IMR-90 (cell line): ENCODE data around the gene RASSF8. TPM values are rescaled to one million over a fixed set of nuclear protein-coding genes. Genes with fewer than 3 reads are reported as not detected.

Experiments
- ATAC-seq: fragments of 200-7000 bp; cut with Tn5 transposase; 2 replicates; pipeline ENCODE4 v1.9.1; 2020; ENCODE audit warnings: low read depth, mild to moderate bottlenecking, moderate library complexity
- BruUV-seq: library from RNA; stranded (reverse); fragments of 400-500 nt; replicated peaks from 2 replicates; lab custom pipeline; 2021; lab: Mats Ljungman, UMichigan
- CTCF ChIA-PET: fragments of 300-600 bp; formaldehyde crosslinking; extraction: SDS; loops from one replicate; lab custom pipeline; 2021; ENCODE audit warnings: antibody characterized with exemption; lab: Yijun Ruan, JAX
- POLR2A ChIA-PET: fragments of 300-600 bp; sonication (Branson Sonifier 250); formaldehyde crosslinking; loops from one replicate; lab custom pipeline; 2022; ENCODE audit warnings: antibody characterized with exemption; ENCODE audit not compliant: unreplicated experiment; lab: Charles Lee
- DNase-seq: peaks from one replicate; pipeline ENCODE4 v3.0.0; 2013
- H2AFZ ChIP-seq: replicated peaks from 2 replicates; pipeline ENCODE3; 2013; ENCODE audit warnings: low read length, mild to moderate bottlenecking; ENCODE audit not compliant: poor library complexity
- H2AK5ac ChIP-seq: 2 replicates; pipeline ENCODE4 v1.6.1; 2013; ENCODE audit warnings: low read depth, low read length, inconsistent platforms
- H2AK9ac ChIP-seq: replicated peaks from 2 replicates; pipeline ENCODE3; 2013; ENCODE audit warnings: mild to moderate bottlenecking, low read depth, low read length, moderate library complexity; ENCODE audit not compliant: poor library complexity
- H2BK120ac ChIP-seq: 2 replicates; pipeline ENCODE4 v1.6.1; 2013; ENCODE audit warnings: low read depth, low read length, inconsistent platforms
- H2BK15ac ChIP-seq: 3 replicates; pipeline ENCODE4 v1.6.1; 2013; ENCODE audit warnings: low read depth, low read length, inconsistent platforms
- H2BK20ac ChIP-seq: 2 replicates; pipeline ENCODE4 v1.6.1; 2013; ENCODE audit warnings: low read depth, mild to moderate bottlenecking, inconsistent platforms, low read length, moderate library complexity
- H2BK5ac ChIP-seq: 2 replicates; pipeline ENCODE4 v1.6.1; 2013; ENCODE audit warnings: mild to moderate bottlenecking, low read depth, low read length, inconsistent platforms; ENCODE audit not compliant: poor library complexity, severe bottlenecking
- H3K14ac ChIP-seq: replicated peaks from 2 replicates; pipeline ENCODE4 v1.6.1; 2013; ENCODE audit warnings: low read depth, low read length, inconsistent platforms
- H3K18ac ChIP-seq: 2 replicates; pipeline ENCODE4 v1.6.1; 2013; ENCODE audit warnings: low read depth, low read length, control low read depth
- H3K23ac ChIP-seq: 2 replicates; pipeline ENCODE4 v1.6.1; 2013; ENCODE audit warnings: low read depth, low read length, inconsistent platforms
- H3K27ac ChIP-seq: 2 replicates; pipeline ENCODE4 v1.5.1; 2013; ENCODE audit warnings: mild to moderate bottlenecking, control low read depth, low read length; ENCODE audit not compliant: insufficient read depth
- H3K27me3 ChIP-seq: 2 replicates; pipeline ENCODE4 v1.6.1; 2013; ENCODE audit warnings: low read length; ENCODE audit not compliant: control insufficient read depth, insufficient read depth
- H3K36me3 ChIP-seq: 2 replicates; pipeline ENCODE4 v1.6.1; 2013; ENCODE audit warnings: low read length, mixed read lengths; ENCODE audit not compliant: control insufficient read depth, insufficient read depth
- H3K4ac ChIP-seq: 2 replicates; pipeline ENCODE4 v1.6.1; 2013; ENCODE audit warnings: low read depth, low read length, inconsistent platforms
- H3K4me1 ChIP-seq: 2 replicates; pipeline ENCODE4 v1.6.1; 2013; ENCODE audit warnings: low read length, mixed read lengths; ENCODE audit not compliant: control insufficient read depth, insufficient read depth
- H3K4me2 ChIP-seq: 2 replicates; pipeline ENCODE4 v1.6.1; 2013; ENCODE audit warnings: low read depth, mild to moderate bottlenecking, control low read depth, low read length, moderate library complexity
- H3K4me3 ChIP-seq: 2 replicates; pipeline ENCODE4 v1.5.1; 2013; ENCODE audit warnings: low read depth, mild to moderate bottlenecking, control low read depth, low read length, moderate library complexity; ENCODE audit not compliant: insufficient read depth
- H3K56ac ChIP-seq: 2 replicates; pipeline ENCODE4 v1.6.1; 2013; ENCODE audit warnings: low read length, inconsistent platforms; ENCODE audit not compliant: insufficient read depth; ENCODE audit errors: extremely low read depth
- H3K79me1 ChIP-seq, 2 experiments: 2 replicates each; pipeline ENCODE4 v1.6.1; 2013; ENCODE audit warnings: low read length in 2 of 2, inconsistent platforms in 1 of 2, low read depth in 1 of 2
- H3K9ac ChIP-seq: 2 replicates; pipeline ENCODE4 v1.6.1; 2013; ENCODE audit warnings: low read depth, low read length, control low read depth
- H3K9me1 ChIP-seq: 2 replicates; pipeline ENCODE4 v1.6.1; 2013; ENCODE audit warnings: low read length, inconsistent platforms; ENCODE audit not compliant: insufficient read depth
- H3K9me3 ChIP-seq: 2 replicates; pipeline ENCODE4 v1.6.1; 2013; ENCODE audit warnings: low read length; ENCODE audit not compliant: control insufficient read depth, insufficient read depth
- H4K20me1 ChIP-seq: 2 replicates; pipeline ENCODE4 v1.6.1; 2013; ENCODE audit warnings: low read length, inconsistent platforms; ENCODE audit not compliant: insufficient read depth
- H4K5ac ChIP-seq: 2 replicates; pipeline ENCODE4 v1.6.1; 2013; ENCODE audit warnings: mild to moderate bottlenecking, low read depth, low read length, control low read depth
- H4K8ac ChIP-seq, 2 experiments: 2 replicates each; pipeline ENCODE4 v1.6.1; 2013; ENCODE audit warnings: low read depth in 2 of 2, low read length in 2 of 2, control low read depth in 1 of 2, inconsistent platforms in 1 of 2
- H4K91ac ChIP-seq: 2 replicates; pipeline ENCODE4 v1.6.1; 2013; ENCODE audit warnings: low read depth, low read length, inconsistent platforms; ENCODE audit not compliant: insufficient read depth
- BHLHE40 ChIP-seq: fragments of 150-350 bp; IDR thresholded peaks from 2 replicates; pipeline ENCODE4 v1.6.1; 2016; ENCODE audit warnings: mild to moderate bottlenecking, low read depth, low read length
- CEBPB ChIP-seq: IDR thresholded peaks from 2 replicates; pipeline ENCODE4 v1.6.1; 2012; ENCODE audit warnings: low read depth, low read length, improper control_type of control experiment
- FOS ChIP-seq: fragments of 150-350 bp; IDR thresholded peaks from 2 replicates; pipeline ENCODE4 v1.6.1; 2016; ENCODE audit warnings: low read depth, low read length
- MAFK ChIP-seq: IDR thresholded peaks from 2 replicates; pipeline ENCODE4 v1.6.1; 2012; ENCODE audit warnings: low read depth, low read length, improper control_type of control experiment
- MAZ ChIP-seq: IDR thresholded peaks from 2 replicates; pipeline ENCODE4 v1.6.1; 2012; ENCODE audit warnings: low read depth, mild to moderate bottlenecking, low read length, improper control_type of control experiment, moderate library complexity, borderline replicate concordance
- RAD21 ChIP-seq: IDR thresholded peaks from 2 replicates; pipeline ENCODE4 v1.6.1; 2012; ENCODE audit warnings: low read length, improper control_type of control experiment
- WGBS, 2 experiments: methylation state at CpG; one replicate each; pipeline versions ENCODE4 v1.1.5 to v1.1.7; 2013; ENCODE audit warnings: missing lambda C conversion rate in 2 of 2; ENCODE audit not compliant: insufficient read length in 1 of 2; ENCODE audit errors: extremely low coverage in 2 of 2; 5-methylcytosine and 5-hydroxymethylcytosine counted together
- dilution Hi-C: fragments of 300-500 bp; cut with HindIII; formaldehyde crosslinking; loops from one replicate; pipeline ENCODE4 v1.14.3; 2018; ENCODE audit warnings: low sequenced_read_pairs; ENCODE audit not compliant: unreplicated experiment
- in situ Hi-C: fragments of 300-500 bp; cut with MboI; formaldehyde crosslinking; loops from 3 replicates; pipeline ENCODE4 v1.14.3; 2019; ENCODE audit warnings: low sequenced_read_pairs, inconsistent platforms, mixed read lengths
- intact Hi-C: fragments of 100-400 bp; cut with micrococcal nuclease; formaldehyde crosslinking; loops from 2 replicates; pipeline ENCODE4 v1.10.0; 2022
- polyA plus RNA-seq, 3 experiments: library from polyadenylated mRNA; depleted of rRNA; stranded (reverse); fragments of >200 nt; gene quantifications; 2 replicates each; pipeline ENCODE4 v1.2.3, GENCODE V29; 2012; ENCODE audit warnings: low replicate concordance in 1 of 3
- total RNA-seq: library from RNA; depleted of rRNA; stranded (reverse); fragments of >200 nt; gene quantifications from 2 replicates; pipeline ENCODE4 v1.2.3, GENCODE V29; 2012

RASSF8 gene
- total and polyA plus RNA-seq, 2 of the 4 experiments (the other 2 are of a cell fraction) = 10.8 to 50.5 TPM

DNA sequence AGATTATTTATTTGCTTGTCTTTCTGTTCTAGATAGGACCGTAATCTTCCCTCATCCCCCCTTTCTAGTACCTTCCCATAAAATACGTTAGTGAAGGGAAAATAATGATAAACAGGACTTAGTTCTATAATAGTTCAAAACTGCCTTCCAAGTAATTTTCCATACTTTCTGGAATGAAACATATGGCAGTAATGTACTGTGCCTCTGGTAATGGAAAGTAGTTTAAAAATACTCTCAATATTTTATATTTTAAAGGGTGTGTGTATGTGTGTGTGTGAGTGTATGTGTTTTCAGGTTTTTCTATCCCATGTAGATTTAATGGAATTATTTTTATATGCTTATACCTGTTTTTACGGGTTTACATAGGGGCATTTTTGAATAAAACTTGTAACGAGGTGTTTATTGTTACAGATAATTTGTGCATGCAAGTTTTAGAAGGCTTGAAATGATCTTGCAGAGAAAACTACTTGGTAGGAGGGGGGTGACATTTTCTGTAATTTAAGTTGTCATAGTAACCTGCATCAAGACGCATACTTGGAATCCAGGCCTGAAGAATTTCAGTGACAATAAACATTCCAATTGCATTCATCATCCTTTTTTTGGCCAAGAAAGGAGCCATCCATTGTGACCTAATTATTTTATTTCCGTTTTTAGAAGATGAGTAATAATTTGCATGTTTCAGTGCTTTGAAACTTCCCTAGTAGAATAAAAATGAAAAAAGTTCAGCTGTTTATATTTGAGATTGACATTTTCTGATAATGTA, 38.9 kb downstream of the RASSF8 start:
- peak; percentile 32; the same call in 1 of the 2 replicates for ATAC-seq
- Histone ChIP-seq H3K27ac (no peak overlapping the region), H2BK120ac (peak overlapping the region; percentile 4; the same call in 1 of the 2 replicates), H3K4me2 (peak overlapping the region; percentile 31; the same call in 1 of the 2 replicates), H2AFZ (no peak overlapping the region), H4K91ac (no peak overlapping the region), H3K9me3 (no peaks in the 10 kb centered on the region; the same call in 1 of the 2 replicates), H4K20me1 (peaks cover 23% of the 10 kb centered on the region), H4K8ac (no peak overlapping the region; a peak in 1 of 4 replicates), H3K18ac (no peak overlapping the region), H2BK20ac (no peak overlapping the region), H3K23ac (no peak overlapping the region), H3K4me1 (peaks cover 16% of the 10 kb centered on the region), H2BK5ac (peak overlapping the region; percentile 74), H3K36me3 (no peaks in the 10 kb centered on the region; the same call in 1 of the 2 replicates), H2AK5ac (no peak overlapping the region), H3K4ac (no peak overlapping the region), H3K14ac (no peak overlapping the region), H3K9ac (no peak overlapping the region), H3K4me3 (no peak overlapping the region), H3K79me1 (peaks cover 21 to 72% of the 10 kb centered on the region in 2 experiments), H3K27me3 (no peaks in the 10 kb centered on the region), H4K5ac (no peak overlapping the region), H2BK15ac (no peak overlapping the region), H3K56ac (no peak overlapping the region), H2AK9ac (no peak overlapping the region), H3K9me1 (peaks cover 13% of the 10 kb centered on the region)
- POLR2A ChIA-PET = no interaction called here
- intact Hi-C loops (no loop called here), dilution Hi-C loops (no loop called here), in situ Hi-C loops (no loop called here)
- CTCF ChIA-PET = interaction anchor here (0.5 to 1.2 kb wide), 3 partner anchors 33 to 445 kb away, joined by 3 to 4 read pairs (median 3); partner anchors contain the start of gene LMNTD1
- no CpG with 5 or more reads among the region's 6 CpGs for WGBS, 2 experiments
- peak; percentile 93 for DNase-seq
- TF ChIP-seq BHLHE40 (peak; percentile 24; the same call in 1 of the 2 replicates), FOS (peak; percentile 64; the same call in 1 of the 2 replicates), MAFK (no peak), CEBPB (no peak), MAZ (no peak), RAD21 (no peak)
- no TSS peak for BruUV-seq
